TTC549 (cell line): ENCODE measurements around the gene CDCA5.

Source experiments
- FAIRE-seq: peaks from 2 replicates; lab custom pipeline; 2012; peaks lifted over from hg19 to GRCh38; lab: Jason Lieb, UNC

The CDCA5 gene

DNA sequence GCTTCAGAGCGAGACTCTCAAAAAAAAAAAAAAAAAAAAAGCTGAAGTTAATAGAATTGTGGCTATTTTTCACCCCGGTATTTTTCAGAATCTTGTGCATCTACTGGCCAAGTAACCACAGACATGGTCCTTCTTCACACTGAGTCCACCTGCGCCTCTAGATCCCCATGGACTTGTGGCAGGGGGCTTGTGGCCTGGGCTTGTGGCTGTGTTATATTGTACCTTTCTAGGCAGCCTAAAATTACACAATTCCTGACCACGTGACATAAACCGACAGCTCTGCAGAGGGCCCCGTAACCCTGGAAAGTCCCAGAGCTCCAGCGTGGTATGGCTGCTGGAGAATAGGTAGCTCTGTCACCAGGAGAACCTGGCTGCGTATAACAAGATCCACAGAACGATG is 14.6 kb downstream of the CDCA5 start:
- FAIRE-seq = no peak

- no peak for FAIRE-seq
Observed at GRCh38 chr11:65067446-65067845, 16.4 kb downstream of the CDCA5 start.

DNA sequence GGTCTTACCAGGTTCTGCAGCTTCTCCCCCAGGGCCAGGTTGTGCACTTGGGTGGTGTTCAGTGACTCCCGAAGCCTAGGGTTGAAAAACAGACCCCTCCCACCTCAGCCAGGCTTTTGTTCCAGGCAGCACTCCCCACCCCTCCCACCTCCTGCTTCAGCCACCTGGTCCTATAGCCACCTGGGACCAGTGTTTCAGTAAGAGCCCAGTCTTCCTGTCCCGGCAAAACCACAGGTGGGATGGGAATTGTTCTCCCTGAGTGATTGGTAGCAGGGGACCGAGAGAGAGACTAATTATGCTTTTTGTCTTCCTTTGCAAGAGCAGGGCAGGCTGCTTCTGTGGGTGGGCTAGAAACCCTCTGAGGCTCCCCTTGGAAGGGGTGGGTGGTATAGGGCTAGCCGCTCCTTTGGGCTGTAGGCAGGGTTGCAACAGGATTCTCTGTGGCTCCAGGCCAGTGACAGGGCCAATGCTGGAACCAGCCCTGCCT is 17.0 kb downstream of the CDCA5 start:
- no peak for FAIRE-seq

DNA sequence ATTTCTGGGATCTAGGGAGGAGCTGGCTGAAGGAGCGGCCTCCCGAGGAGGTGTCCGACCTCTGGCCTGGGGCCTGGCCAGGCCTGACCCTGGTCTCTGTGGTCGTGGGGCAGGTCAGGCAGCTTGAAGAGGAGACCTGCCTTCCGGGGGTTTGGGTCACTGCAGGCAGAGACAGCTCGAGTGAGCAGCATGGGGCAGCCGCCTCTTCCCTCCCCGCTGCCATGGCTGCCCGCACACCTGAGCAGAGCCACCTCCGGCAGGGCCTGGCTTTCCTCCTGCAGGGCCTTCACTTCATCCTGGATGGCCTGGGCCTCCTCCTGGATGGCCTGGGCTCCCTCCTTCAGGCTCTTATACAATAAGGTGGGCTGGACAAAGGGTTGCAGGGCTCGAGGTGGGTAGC is 17.5 kb downstream of the CDCA5 start:
- FAIRE-seq = no peak

DNA sequence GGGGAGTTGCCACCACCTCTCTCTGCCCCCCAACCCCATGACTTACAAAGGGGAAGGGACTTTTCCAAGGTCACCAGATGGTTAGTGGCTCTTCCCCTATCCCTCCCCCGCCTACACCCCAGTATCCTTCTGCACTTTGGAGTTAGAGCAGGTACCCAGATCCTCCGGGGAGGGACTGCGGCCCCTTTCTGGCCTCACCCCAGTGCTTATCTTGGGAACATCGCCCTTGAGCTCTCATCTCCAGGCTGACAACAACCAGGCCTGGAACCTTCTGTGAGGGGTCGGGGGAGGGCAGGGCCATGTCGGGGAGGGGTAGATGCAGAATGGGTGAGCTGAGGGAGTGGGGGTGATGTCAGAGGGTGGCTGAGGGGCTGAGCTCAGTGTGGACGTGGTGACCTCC is 18.0 kb downstream of the CDCA5 start:
- no peak for FAIRE-seq

GRCh38 chr11:65064847-65065240 is 19.0 kb downstream of the CDCA5 start:
- no peak for FAIRE-seq

- no peak for FAIRE-seq
Observed at GRCh38 chr11:65063532-65063931, 20.3 kb downstream of the CDCA5 start.

GRCh38 chr11:65060913-65061408 is 22.9 kb downstream of the CDCA5 start:
- FAIRE-seq = no peak

GRCh38 chr11:65059959-65060824 is 23.6 kb downstream of the CDCA5 start:
- FAIRE-seq = no peak

GRCh38 chr11:65059523-65059922 is 24.3 kb downstream of the CDCA5 start:
- FAIRE-seq = no peak

GRCh38 chr11:65058419-65059054 is 25.3 kb downstream of the CDCA5 start, which contains the start of gene NAALADL1:
Gene NAALADL1 (minus strand): TSS chr11:65058553. CDS start chr11:65058521, 32 bp downstream.
- no peak for FAIRE-seq

- FAIRE-seq = no peak
Observed at GRCh38 chr11:65058012-65058411, 25.8 kb downstream of the CDCA5 start.

DNA sequence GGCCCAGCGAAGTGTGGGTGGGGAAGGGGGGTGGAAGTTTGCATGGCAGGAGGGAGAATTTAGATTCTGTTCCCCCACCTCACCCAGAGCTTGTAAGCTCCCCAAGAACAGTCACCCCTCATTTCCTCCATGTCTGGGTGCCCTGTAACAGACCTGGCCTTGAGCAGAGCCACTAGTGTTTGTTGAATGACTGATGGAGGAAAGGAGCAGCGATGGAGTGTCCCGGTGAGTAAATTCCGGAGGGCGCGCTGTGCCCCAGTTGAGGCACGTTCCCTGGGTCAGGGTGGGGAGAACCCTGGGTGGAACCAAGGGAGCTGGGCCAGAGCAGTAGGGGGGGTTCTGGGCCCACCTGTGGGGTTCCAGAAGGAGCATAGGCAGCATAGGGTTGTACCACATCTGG is 26.3 kb downstream of the CDCA5 start:
- no peak for FAIRE-seq

- FAIRE-seq = no peak
Observed at GRCh38 chr11:65056999-65057398, 26.8 kb downstream of the CDCA5 start.

GRCh38 chr11:65055538-65055937 is 28.3 kb downstream of the CDCA5 start:
- no peak for FAIRE-seq

GRCh38 chr11:65053827-65054508 is 29.9 kb downstream of the CDCA5 start:
- no peak for FAIRE-seq

GRCh38 chr11:65051398-65051858 is 32.4 kb downstream of the CDCA5 start:
- no peak for FAIRE-seq

- FAIRE-seq = no peak
Observed at GRCh38 chr11:65047581-65048422, 36.0 kb downstream of the CDCA5 start.

- FAIRE-seq = no peak
Observed at GRCh38 chr11:65045728-65046127, 38.1 kb downstream of the CDCA5 start.

- FAIRE-seq = no peak
Observed at GRCh38 chr11:65045061-65045460, 38.8 kb downstream of the CDCA5 start.

DNA sequence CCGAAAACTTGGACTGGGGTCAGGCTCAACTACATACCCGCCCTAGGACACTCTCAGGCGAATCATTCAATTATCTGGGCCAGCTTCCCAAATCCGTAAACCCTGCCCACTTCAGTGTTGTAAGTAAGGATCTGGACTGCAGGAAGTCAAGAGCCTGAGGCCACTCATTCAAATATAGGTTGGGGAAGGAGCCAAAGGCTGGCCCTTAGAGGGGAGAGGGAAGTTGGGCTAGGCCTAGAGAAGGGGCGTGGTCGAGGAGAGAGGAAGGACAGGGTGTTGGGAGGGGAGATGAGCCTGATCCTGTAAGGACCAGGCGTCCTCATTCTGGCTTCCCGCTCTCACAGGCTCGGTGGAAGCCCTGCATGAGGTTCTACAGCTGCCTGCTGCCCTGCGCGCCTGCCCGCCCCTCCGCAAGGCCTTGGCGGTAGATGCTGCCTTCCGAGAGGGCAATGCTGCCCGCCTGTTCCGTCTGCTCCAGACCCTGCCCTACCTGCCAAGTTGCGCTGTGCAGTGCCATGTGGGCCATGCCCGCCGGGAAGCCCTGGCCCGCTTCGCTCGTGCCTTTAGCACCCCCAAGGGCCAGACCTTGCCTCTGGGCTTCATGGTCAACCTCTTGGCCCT is 39.8 kb downstream of the CDCA5 start:
- no peak for FAIRE-seq
